Heart left ventricle (tissue), 13 donors: Measurements from ENCODE around the gene GADL1.

ENCODE experiments used
- POLR2A ChIP-seq, 2 donors: fragments of 450-650 bp; IDR thresholded peaks; one replicate each; pipeline ENCODE4 v1.6.1; 2017; ENCODE audit warnings: antibody characterized with exemption in 2 of 2, mild to moderate bottlenecking in 2 of 2, moderate library complexity in 2 of 2
- TF ChIP-seq, protein P1 (sequence below), 12 donors: fragments of 200-600 bp; sonication (generic) in 4 of 12; IDR thresholded peaks; one replicate each; pipeline versions ENCODE4 v1.5.0 to v1.8.0; 2018 to 2022; ENCODE audit warnings: antibody characterized with exemption in 12 of 12, mild to moderate bottlenecking in 5 of 12
- donor health status: ischemic (EF 13 %, LVEDD 7.1; RV severe dilation, severe dysfunction).
- donor health status: DM: no; HTN: yes; CAD: no.
- donor health status: DM: no; HTN: no; CAD: no.
- donor health status: ischemic (EF 25% LVEDD 6.9; RV normal size, moderate dysfunction).
- donor health status: ischemic (EF 25% LVEDD 5.7; RV mildly dilated, moderate dysfunction).
- donor health status: ischemic (EF 35%, LVEDD 5.7; RV mildly dilated, moderate dysfunction).
- donor health status: nonischemic (EF 11% LVEDD 7.7; RV severe dilation, severe dysfunction).
- donor health status: DM: yes; HTN: yes; CAD: no.
- donor health status: PGD.
- donor health status: ischemic (EF 29% LVEDD 5.4; RV normal size, mild dysfunction).
- donor health status: nonischemic (EF 23%, LVEDD 6.1; RV moderate dilation, normal function).

DNA sequence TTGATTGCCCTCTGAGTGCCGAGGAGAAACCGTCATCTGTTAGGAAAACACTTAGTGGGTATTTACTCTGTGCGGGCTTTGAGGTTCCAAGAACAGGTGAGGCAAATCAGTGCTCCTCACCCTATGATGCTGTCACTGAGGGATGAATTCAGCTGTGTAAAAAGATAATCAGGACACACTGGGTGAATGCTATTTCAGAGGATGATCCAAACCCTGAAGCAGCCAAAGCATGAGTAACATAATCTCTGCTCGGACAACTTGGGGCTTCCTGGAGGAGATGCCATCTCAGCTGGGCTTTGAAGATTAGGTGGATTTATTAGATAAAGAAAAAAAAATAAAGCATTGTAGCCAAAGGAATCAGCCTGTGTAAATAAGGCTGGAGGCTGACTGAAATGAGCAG is 10.5 kb upstream of the GADL1 start:
- TF ChIP-seq, protein P1, sequence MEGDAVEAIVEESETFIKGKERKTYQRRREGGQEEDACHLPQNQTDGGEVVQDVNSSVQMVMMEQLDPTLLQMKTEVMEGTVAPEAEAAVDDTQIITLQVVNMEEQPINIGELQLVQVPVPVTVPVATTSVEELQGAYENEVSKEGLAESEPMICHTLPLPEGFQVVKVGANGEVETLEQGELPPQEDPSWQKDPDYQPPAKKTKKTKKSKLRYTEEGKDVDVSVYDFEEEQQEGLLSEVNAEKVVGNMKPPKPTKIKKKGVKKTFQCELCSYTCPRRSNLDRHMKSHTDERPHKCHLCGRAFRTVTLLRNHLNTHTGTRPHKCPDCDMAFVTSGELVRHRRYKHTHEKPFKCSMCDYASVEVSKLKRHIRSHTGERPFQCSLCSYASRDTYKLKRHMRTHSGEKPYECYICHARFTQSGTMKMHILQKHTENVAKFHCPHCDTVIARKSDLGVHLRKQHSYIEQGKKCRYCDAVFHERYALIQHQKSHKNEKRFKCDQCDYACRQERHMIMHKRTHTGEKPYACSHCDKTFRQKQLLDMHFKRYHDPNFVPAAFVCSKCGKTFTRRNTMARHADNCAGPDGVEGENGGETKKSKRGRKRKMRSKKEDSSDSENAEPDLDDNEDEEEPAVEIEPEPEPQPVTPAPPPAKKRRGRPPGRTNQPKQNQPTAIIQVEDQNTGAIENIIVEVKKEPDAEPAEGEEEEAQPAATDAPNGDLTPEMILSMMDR (IDR thresholded peaks at IDR 0.05), result no peak
- TF ChIP-seq POLR2A (IDR thresholded peaks at IDR 0.05), result no peak
